RWPE2 (cell line): ENCODE results near the gene CLCA1.

Source experiments
- ATAC-seq: fragments of 200-7000 bp; cut with Tn5 transposase; 3 replicates; pipeline ENCODE4 v1.9.1; 2021; ENCODE audit warnings: low read depth
- DNase-seq: peaks from one replicate; pipeline ENCODE4 v3.0.0-alpha.2; 2020; ENCODE audit warnings: low spot score
- H3K27ac ChIP-seq: fragments of 450-650 bp; 2 replicates; pipeline ENCODE4 v1.5.1; 2017; ENCODE audit warnings: mild to moderate bottlenecking; ENCODE audit not compliant: poor library complexity, severe bottlenecking
- H3K27me3 ChIP-seq: fragments of 250-450 bp; sonication (Bioruptor Pico); 2 replicates; pipeline ENCODE4 v1.5.1; 2021; ENCODE audit warnings: mild to moderate bottlenecking, moderate library complexity; ENCODE audit not compliant: insufficient read depth, poor library complexity, severe bottlenecking
- H3K36me3 ChIP-seq: fragments of 250-450 bp; sonication (Bioruptor Pico); 2 replicates; pipeline ENCODE4 v1.5.1; 2020; ENCODE audit warnings: low read depth, mild to moderate bottlenecking, moderate library complexity
- H3K4me1 ChIP-seq: fragments of 250-450 bp; sonication (Bioruptor Pico); 2 replicates; pipeline ENCODE4 v1.5.1; 2021; ENCODE audit warnings: mild to moderate bottlenecking, moderate library complexity; ENCODE audit not compliant: insufficient read depth, poor library complexity, severe bottlenecking
- H3K4me3 ChIP-seq: fragments of 250-450 bp; sonication (Bioruptor Pico); 2 replicates; pipeline ENCODE4 v1.5.1; 2021; ENCODE audit warnings: mild to moderate bottlenecking, moderate library complexity; ENCODE audit not compliant: severe bottlenecking
- H3K9me3 ChIP-seq: fragments of 250-450 bp; sonication (Bioruptor Pico); 2 replicates; pipeline ENCODE4 v1.5.1; 2021; ENCODE audit warnings: mild to moderate bottlenecking, moderate library complexity; ENCODE audit not compliant: severe bottlenecking
- TF ChIP-seq, protein P1 (sequence below): fragments of 450-650 bp; IDR thresholded peaks from one replicate; pipeline ENCODE4 v1.5.1; 2017; ENCODE audit warnings: mild to moderate bottlenecking, moderate library complexity; ENCODE audit not compliant: poor library complexity, severe bottlenecking

The CLCA1 gene

DNA sequence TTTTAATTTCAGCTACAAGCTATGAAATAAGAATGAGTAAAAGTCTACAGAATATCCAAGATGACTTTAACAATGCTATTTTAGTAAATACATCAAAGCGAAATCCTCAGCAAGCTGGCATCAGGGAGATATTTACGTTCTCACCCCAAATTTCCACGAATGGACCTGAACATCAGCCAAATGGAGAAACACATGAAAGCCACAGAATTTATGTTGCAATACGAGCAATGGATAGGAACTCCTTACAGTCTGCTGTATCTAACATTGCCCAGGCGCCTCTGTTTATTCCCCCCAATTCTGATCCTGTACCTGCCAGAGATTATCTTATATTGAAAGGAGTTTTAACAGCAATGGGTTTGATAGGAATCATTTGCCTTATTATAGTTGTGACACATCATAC is 13.7 kb upstream of the CLCA1 start:
- DNase-seq (no peak), ATAC-seq (no peak)
- Histone ChIP-seq H3K27me3 (no peaks in the 10 kb centered on the region), H3K4me3 (no peak overlapping the region), H3K27ac (no peak overlapping the region), H3K36me3 (no peaks in the 10 kb centered on the region), H3K9me3 (peaks cover 1% of the 10 kb centered on the region), H3K4me1 (no peaks in the 10 kb centered on the region)
- TF ChIP-seq, protein P1, sequence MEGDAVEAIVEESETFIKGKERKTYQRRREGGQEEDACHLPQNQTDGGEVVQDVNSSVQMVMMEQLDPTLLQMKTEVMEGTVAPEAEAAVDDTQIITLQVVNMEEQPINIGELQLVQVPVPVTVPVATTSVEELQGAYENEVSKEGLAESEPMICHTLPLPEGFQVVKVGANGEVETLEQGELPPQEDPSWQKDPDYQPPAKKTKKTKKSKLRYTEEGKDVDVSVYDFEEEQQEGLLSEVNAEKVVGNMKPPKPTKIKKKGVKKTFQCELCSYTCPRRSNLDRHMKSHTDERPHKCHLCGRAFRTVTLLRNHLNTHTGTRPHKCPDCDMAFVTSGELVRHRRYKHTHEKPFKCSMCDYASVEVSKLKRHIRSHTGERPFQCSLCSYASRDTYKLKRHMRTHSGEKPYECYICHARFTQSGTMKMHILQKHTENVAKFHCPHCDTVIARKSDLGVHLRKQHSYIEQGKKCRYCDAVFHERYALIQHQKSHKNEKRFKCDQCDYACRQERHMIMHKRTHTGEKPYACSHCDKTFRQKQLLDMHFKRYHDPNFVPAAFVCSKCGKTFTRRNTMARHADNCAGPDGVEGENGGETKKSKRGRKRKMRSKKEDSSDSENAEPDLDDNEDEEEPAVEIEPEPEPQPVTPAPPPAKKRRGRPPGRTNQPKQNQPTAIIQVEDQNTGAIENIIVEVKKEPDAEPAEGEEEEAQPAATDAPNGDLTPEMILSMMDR = no peak

GRCh38 chr1:86460998-86461397 is 7.7 kb upstream of the CLCA1 start:
- no peaks in the 10 kb centered on the region for H3K27me3 ChIP-seq
- ATAC-seq = no peak
- TF ChIP-seq, protein P1 = no peak
- H3K4me3 ChIP-seq = no peak overlapping the region
- no peak for DNase-seq
- H3K36me3 ChIP-seq = no peaks in the 10 kb centered on the region
- no peak overlapping the region for H3K27ac ChIP-seq
- H3K4me1 ChIP-seq = no peaks in the 10 kb centered on the region
- peaks cover 1% of the 10 kb centered on the region for H3K9me3 ChIP-seq

DNA sequence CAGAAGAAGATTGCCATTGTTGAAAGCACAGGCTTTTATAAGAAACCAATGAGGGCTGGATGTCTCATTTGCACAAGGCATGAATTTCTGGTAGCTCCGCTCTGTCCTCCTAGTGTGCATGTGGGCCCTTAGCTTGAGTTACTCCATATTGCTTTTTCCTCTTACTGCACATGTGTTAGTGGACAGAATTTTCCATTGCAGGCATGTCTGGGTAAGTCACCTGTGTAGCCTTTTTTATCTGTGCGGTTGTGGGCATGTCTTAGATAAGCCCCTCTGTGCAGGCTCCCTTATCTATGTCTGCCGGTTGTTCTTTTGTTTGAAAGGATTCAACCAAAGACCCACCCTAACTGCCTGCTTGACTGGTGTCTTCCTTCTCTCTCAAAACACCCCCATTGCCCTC is 7.2 kb upstream of the CLCA1 start:
- no peak overlapping the region for H3K27ac ChIP-seq
- H3K27me3 ChIP-seq = no peaks in the 10 kb centered on the region
- TF ChIP-seq, protein P1 = no peak
- H3K36me3 ChIP-seq = no peaks in the 10 kb centered on the region
- peaks cover 1% of the 10 kb centered on the region for H3K9me3 ChIP-seq
- no peaks in the 10 kb centered on the region for H3K4me1 ChIP-seq
- DNase-seq (no peak), ATAC-seq (no peak)
- no peak overlapping the region for H3K4me3 ChIP-seq

DNA sequence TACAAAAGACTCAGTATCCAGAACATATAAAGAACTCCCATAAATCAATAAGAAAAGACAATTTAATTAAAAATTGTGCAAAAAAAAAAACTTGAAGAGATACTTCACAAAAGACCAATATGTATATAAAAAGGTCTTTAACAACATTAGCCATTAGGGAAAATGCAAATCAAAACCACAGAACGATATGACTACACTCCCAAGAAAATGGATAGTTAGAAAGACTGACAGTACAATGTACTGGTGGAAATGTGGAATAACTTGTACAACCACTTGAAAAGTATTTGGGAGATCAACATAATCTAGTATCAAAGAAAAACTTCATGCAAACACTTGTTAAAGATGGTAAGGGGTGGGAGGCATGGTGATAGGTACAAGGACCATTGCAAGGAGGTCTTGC is 3.9 kb upstream of the CLCA1 start:
- H3K4me1 ChIP-seq = no peaks in the 10 kb centered on the region
- TF ChIP-seq, protein P1 = no peak
- ATAC-seq = no peak
- H3K36me3 ChIP-seq = no peaks in the 10 kb centered on the region
- H3K27me3 ChIP-seq = no peaks in the 10 kb centered on the region
- H3K4me3 ChIP-seq = no peak overlapping the region
- H3K9me3 ChIP-seq = no peaks in the 10 kb centered on the region
- H3K27ac ChIP-seq = no peak overlapping the region
- no peak for DNase-seq

DNA sequence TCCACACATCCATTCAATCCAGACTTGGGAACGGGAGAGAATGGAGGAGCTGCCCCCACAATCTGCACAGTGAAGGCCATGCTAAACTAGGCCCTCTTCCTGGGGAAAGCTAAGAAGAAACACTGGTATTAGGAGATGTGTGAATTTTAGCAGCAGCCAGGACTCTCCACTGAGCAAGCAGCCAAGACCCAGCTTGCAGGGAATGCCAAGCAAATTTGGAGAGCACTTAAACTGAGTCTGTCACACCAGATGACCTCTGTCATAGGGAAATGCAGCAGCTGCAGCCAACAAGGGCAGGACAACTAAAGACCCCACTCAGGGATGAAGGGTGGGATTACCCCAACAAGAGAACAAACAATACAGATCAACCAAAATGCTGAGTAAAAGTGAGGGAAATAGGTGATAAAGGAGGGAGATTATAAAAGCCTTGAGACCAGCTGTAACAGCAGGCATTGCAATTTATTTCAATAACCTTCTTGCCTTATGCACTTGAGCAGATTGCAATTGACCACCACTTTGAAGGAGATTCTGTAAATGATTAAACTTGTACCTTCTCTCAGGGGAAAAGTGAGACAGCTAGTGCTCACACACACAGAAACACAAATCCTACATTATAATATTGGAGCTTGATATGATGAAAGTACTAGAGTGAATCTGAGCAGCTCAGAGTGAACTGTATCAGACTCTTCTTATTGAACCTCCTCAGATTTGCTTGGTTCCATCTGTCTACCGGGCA is 2.5 kb upstream of the CLCA1 start:
- Histone ChIP-seq H3K4me1 (no peaks in the 10 kb centered on the region), H3K4me3 (no peak overlapping the region), H3K9me3 (no peaks in the 10 kb centered on the region), H3K27me3 (no peaks in the 10 kb centered on the region), H3K27ac (no peak overlapping the region), H3K36me3 (no peaks in the 10 kb centered on the region)
- TF ChIP-seq, protein P1 = no peak
- DNase-seq (no peak), ATAC-seq (no peak)
